IPS DF 6.9 (cell line): Measurements from ENCODE around the gene FOXM1.

Source experiments
- DNase-seq: peaks from one replicate; pipeline ENCODE4 v3.0.0-alpha.2; 2013; ENCODE audit warnings: low read depth, low spot score
- H3K27ac ChIP-seq: one replicate; pipeline ENCODE4 v1.5.1; 2013; ENCODE audit warnings: low read length, control low read depth
- H3K27me3 ChIP-seq: 2 replicates; pipeline ENCODE4 v1.6.1; 2013; ENCODE audit warnings: mild to moderate bottlenecking, low read length; ENCODE audit not compliant: control insufficient read depth, insufficient read depth
- H3K36me3 ChIP-seq: 2 replicates; pipeline ENCODE4 v1.6.1; 2013; ENCODE audit warnings: low read length; ENCODE audit not compliant: control insufficient read depth, insufficient read depth
- H3K4me1 ChIP-seq: 2 replicates; pipeline ENCODE4 v1.6.1; 2013; ENCODE audit warnings: low read length; ENCODE audit not compliant: control insufficient read depth, insufficient read depth
- H3K4me3 ChIP-seq: 2 replicates; pipeline ENCODE4 v1.5.1; 2013; ENCODE audit warnings: mild to moderate bottlenecking, low read length
- H3K9me3 ChIP-seq: 2 replicates; pipeline ENCODE4 v1.6.1; 2013; ENCODE audit warnings: low read length, inconsistent platforms; ENCODE audit not compliant: control insufficient read depth, insufficient read depth
- WGBS: extraction: QIAGEN DNeasy Blood & Tissue Kit; methylation state at CpG from one replicate; pipeline ENCODE4 v1.1.7; 2013; ENCODE audit warnings: mixed read lengths, missing lambda C conversion rate; ENCODE audit not compliant: insufficient read length, insufficient coverage; 5-methylcytosine and 5-hydroxymethylcytosine counted together

Gene FOXM1

DNA sequence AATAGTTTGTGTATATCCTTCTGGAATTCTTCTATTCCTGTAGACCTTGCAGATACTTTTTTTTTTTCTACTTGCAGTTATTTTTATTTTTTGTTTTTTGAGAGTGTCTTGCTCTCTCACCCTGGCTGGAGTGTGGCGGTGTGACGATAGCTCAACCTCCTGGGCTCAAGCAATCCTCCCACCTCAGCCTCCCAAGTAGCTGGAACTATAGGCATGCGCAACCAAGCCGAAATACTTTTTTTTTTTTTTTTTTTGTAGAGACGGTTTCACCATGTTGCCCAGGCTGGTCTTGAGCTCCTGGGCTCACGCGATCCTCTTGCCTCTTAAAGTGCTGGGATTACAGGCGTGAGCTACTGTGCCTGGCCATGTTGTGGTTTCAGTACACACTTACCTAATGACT is 23.7 kb upstream of the FOXM1 start:
- DNase-seq: no peak
- H3K27ac ChIP-seq: no peak overlapping the region
- H3K4me1 ChIP-seq: no peaks in the 10 kb centered on the region
- no CpG with 5 or more reads among the region's 8 CpGs for WGBS
- H3K36me3 ChIP-seq: no peaks in the 10 kb centered on the region
- no peak overlapping the region for H3K4me3 ChIP-seq
- no peaks in the 10 kb centered on the region for H3K27me3 ChIP-seq
- H3K9me3 ChIP-seq: no peaks in the 10 kb centered on the region

DNA sequence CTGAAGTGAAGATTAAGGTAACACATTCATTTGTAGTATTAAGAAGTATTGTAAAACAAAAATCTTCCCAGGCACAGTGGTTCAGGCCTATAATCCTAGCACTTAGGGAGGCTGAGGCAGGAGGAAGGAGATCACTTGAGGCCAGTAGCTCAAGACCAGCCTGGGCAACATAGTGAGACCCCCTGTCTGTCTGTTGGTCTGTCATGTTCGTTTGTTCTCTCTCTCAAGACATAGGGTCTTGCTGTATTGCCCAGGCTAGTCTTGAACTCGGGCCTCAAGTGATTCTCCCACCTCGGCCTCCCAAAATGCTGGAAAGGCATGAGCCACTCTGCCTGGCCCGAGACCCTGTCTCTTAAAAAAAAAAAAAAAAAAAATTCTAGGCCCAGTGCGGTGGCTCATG is 20.4 kb upstream of the FOXM1 start:
- WGBS: no CpG with 5 or more reads among the region's 5 CpGs
- H3K27me3 ChIP-seq: no peaks in the 10 kb centered on the region
- H3K27ac ChIP-seq: no peak overlapping the region
- no peak for DNase-seq
- H3K4me1 ChIP-seq: no peaks in the 10 kb centered on the region
- H3K4me3 ChIP-seq: no peak overlapping the region
- H3K9me3 ChIP-seq: no peaks in the 10 kb centered on the region
- no peaks in the 10 kb centered on the region for H3K36me3 ChIP-seq

- no CpG with 5 or more reads among the region's 2 CpGs for WGBS
Observed at GRCh38 chr12:2895511-2895910, 18.5 kb upstream of the FOXM1 start.

GRCh38 chr12:2895051-2895451 is 18.1 kb upstream of the FOXM1 start:
- Histone ChIP-seq H3K36me3 (no peaks in the 10 kb centered on the region), H3K4me3 (no peak overlapping the region), H3K27ac (no peak overlapping the region), H3K9me3 (no peaks in the 10 kb centered on the region), H3K4me1 (no peaks in the 10 kb centered on the region), H3K27me3 (no peaks in the 10 kb centered on the region)
- WGBS: no CpG with 5 or more reads among the region's 2 CpGs
- DNase-seq: no peak

More at GRCh38 chr12:2895511-2895910, 18.5 kb upstream of the FOXM1 start:
- Histone ChIP-seq H3K4me1 (no peaks in the 10 kb centered on the region), H3K27ac (no peak overlapping the region), H3K9me3 (no peaks in the 10 kb centered on the region), H3K4me3 (no peak overlapping the region), H3K27me3 (no peaks in the 10 kb centered on the region), H3K36me3 (no peaks in the 10 kb centered on the region)
- DNase-seq: no peak

GRCh38 chr12:2893007-2893406 is 16.0 kb upstream of the FOXM1 start:
- no peak for DNase-seq
- H3K27me3 ChIP-seq: no peaks in the 10 kb centered on the region
- no peaks in the 10 kb centered on the region; the same call in 1 of the 2 replicates for H3K36me3 ChIP-seq
- no CpG with 5 or more reads among the region's 8 CpGs for WGBS
- H3K4me3 ChIP-seq: no peak overlapping the region
- H3K4me1 ChIP-seq: no peaks in the 10 kb centered on the region
- no peaks in the 10 kb centered on the region for H3K9me3 ChIP-seq
- H3K27ac ChIP-seq: no peak overlapping the region

DNA sequence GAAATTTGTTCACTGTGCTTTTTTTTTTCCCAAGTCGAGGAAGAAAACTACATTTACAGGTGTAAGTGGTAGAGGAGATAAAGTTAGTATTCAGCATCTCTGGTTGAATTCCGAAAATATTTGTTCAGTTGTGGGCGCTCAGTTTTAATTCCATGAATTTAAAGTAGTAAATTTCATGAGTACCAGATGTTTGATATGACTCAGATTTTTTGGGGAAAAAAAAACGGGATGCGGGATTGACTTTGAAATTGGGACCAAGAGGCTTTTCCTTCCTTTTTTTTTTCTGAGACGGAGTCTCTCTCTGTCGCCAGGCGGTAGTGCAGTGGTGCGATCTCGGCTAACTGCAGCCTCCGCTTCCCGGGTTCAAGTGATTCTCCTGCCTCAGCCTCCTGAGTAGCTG is 15.3 kb upstream of the FOXM1 start:
- no peak overlapping the region for H3K27ac ChIP-seq
- H3K4me1 ChIP-seq: no peaks in the 10 kb centered on the region
- H3K36me3 ChIP-seq: no peaks in the 10 kb centered on the region; the same call in 1 of the 2 replicates
- H3K9me3 ChIP-seq: no peaks in the 10 kb centered on the region
- no CpG with 5 or more reads among the region's 12 CpGs for WGBS
- H3K4me3 ChIP-seq: no peak overlapping the region
- DNase-seq: no peak
- H3K27me3 ChIP-seq: no peaks in the 10 kb centered on the region

DNA sequence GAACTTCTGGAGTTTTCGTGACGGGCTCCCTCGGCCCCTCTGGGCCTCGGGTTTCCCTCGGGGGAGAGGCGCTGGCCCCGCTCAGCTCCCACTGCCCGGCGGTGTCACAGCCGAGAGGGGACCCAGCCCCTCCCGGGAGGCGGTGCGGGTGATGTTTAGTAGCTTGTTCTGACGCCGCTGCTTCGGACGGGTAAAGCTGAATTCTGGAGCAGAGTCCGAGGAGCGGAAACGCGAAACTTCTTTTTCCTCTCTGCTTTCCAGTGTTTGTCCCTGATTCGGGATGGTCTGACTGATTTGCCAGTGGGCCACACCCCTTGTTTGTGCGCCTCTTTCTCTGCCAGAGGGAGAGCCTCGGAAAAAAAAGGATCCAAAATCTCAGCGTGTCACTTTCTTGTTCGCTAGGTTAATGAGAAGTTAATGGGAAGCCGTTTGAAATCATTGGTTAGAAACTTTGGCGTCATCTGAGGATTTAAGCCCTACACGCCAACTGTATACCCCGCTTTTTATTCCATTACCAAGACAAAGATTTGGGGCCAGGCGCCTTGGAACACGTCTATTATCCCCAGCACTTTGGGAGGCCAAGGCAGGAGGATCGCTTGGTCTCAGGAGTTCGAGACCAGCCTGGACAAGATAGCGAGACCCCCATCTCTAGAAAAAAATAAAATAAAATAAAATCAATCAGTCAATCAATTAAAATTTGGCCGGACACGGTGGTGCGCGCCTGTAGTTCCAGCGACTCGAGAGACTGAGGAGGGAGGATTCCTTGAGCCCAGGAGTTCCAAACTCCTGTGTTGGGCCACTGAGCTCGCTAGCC is 14.5 kb upstream of the FOXM1 start:
- no peak overlapping the region for H3K27ac ChIP-seq
- H3K4me1 ChIP-seq: no peaks in the 10 kb centered on the region
- DNase-seq: no peak

DNA sequence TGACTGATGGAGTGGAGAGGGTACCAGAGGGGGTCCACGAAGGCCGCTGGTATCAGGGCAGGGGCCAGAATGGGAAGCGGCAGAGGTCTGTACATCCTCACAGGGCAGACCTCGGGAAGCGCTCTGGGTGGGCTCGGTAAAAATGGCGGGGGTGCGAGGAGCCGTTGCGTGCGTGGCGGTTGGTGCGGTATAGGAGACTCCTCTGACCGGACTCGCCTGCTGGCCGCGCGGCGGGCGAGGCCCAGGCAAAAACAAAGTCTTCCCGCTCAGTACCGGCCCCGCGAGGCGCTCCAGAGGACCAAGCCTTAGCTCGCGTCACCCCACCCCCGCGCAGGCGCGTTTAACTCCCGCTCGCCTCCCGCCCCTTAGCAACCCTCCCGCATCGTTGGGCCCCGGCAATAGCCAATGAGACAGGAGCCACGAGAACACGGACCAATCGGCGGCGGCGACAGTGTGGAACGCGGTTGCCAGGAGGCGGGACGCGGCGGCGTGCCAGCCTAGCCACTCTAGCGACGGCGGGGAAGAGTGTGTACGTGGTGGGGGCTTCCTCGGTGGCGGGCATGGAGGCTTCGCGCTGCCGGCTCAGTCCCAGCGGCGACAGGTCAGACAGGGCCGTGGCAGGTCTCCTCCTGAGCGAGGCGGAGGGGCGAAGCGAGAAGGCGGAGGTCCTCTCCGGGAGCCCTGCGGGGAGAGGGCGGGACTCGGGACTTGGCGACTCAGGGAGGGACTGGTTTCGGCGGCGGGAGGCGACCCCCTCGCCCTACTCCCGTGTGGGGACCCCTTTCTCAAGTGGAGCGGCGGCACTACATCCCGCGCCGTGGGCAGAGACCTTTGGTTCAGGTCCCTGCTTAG is 13.6 kb upstream of the FOXM1 start, which contains the start of gene TULP3:
Gene TULP3 (plus strand): TSS at position 504 of the 852 bp plus-strand sequence. CDS start 57 bp downstream, at position 561.
- DNase-seq: peak; percentile 91
- H3K36me3 ChIP-seq: peaks cover 2% of the 10 kb centered on the region; the same call in 1 of the 2 replicates
- WGBS: no CpG with 5 or more reads among the region's 83 CpGs
- no peaks in the 10 kb centered on the region for H3K9me3 ChIP-seq
- peak within 1 kb of the TSS; percentile 73; the same call in 1 of the 2 replicates for H3K4me3 ChIP-seq
- no peaks in the 10 kb centered on the region for H3K27me3 ChIP-seq
- H3K4me1 ChIP-seq: no peaks in the 10 kb centered on the region
- no peak within 1 kb of the TSS for H3K27ac ChIP-seq

More for the DNA sequence above, 14.5 kb upstream of the FOXM1 start:
- Histone ChIP-seq H3K27me3 (no peaks in the 10 kb centered on the region), H3K4me3 (peak overlapping the region; percentile 73; the same call in 1 of the 2 replicates), H3K9me3 (no peaks in the 10 kb centered on the region), H3K36me3 (no peaks in the 10 kb centered on the region; the same call in 1 of the 2 replicates)
- WGBS: no CpG with 5 or more reads among the region's 42 CpGs

DNA sequence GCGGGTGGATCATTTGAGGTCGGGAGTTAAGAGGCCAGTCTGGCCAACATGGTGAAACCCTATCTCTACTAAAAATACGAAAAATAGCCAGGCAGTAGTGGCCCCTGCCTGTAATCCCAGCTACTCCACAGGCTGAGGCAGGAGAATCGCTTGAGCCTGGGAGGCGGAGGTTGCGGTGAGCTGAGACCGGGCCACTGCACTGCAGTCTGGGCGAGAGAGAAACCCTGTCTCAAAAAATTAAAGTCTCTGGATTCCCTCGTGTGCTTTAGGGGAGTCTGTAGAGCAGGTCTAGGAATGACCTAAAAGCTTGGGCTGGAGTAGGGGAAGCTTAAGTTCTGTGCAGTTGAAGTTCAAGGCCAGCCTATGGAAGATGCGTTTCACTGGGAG is 13.0 kb upstream of the FOXM1 start:
- no CpG with 5 or more reads among the region's 10 CpGs for WGBS
- peak overlapping the region; percentile 73; the same call in 1 of the 2 replicates for H3K4me3 ChIP-seq
- no peaks in the 10 kb centered on the region for H3K27me3 ChIP-seq
- peaks cover 2% of the 10 kb centered on the region; the same call in 1 of the 2 replicates for H3K36me3 ChIP-seq
- no peak for DNase-seq
- no peak overlapping the region for H3K27ac ChIP-seq
- no peaks in the 10 kb centered on the region for H3K9me3 ChIP-seq
- no peaks in the 10 kb centered on the region for H3K4me1 ChIP-seq

DNA sequence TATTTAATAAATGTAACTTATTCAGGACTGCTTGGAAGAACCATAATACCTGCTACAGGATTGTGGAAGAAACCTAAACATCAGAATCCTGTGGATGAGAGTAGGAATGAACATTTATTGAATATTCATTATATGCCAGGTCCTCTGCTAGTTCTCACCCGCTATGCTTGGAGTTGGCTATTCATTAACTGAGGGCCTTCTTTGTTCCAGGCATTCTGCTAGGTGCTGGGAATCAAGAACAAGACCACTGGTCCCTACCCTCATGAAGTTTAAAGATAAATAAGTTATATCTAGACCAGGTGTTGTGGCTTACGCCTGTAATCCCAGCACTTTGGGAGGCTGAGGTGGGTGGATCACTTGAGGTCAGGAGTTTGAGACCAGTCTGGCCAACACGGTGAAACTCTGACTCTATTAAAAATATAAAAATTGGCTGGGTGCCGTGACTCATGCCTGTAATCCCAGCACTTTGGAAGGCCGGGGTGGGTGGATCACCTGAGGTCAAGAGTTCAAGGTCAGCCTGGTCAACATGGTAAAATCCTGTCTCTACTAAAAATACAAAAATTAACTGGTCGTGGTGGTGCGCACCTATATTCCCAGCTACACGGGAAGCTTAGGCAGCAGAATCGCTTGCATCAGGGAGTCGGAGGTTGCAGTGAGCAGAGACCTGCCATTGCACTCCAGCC is 9.9 kb upstream of the FOXM1 start:
- H3K27ac ChIP-seq: no peak overlapping the region
- no peaks in the 10 kb centered on the region for H3K27me3 ChIP-seq
- no peak overlapping the region for H3K4me3 ChIP-seq
- H3K9me3 ChIP-seq: no peaks in the 10 kb centered on the region
- no peak for DNase-seq
- WGBS: no CpG with 5 or more reads among the region's 10 CpGs
- H3K36me3 ChIP-seq: peaks cover 2% of the 10 kb centered on the region; the same call in 1 of the 2 replicates
- H3K4me1 ChIP-seq: no peaks in the 10 kb centered on the region
